ENCODE data around the gene C7orf57. TPM values are rescaled to one million over a fixed set of nuclear protein-coding genes. Genes with fewer than 3 reads are reported as not detected.

C7orf57 gene
- polyA plus RNA-seq, 3 donors, result 0.05 TPM; not detected in 2

DNA sequence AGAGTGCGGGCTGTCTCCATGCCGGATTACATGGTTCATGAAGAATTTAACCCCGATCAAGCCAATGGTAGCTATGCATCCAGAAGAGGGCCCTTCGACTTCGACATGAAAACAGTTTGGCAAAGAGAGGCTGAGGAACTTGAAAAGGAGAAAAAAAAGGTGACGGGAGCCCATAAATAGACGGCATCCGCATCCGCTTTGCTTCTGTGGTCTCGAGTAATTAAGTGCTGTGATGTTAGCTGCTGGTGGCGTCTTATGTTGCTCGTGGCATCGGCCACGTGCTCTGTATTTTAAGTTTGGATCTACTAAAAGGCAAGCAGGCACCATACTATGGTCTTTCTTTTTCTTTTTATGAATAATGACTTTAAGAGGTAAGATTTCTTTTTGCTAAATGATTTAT is 11.1 kb downstream of the C7orf57 start:
- peaks cover 0 to 6% of the 10 kb centered on the region in 2 donors for H3K4me1 ChIP-seq (ENCODE audit: control insufficient read depth in 1 of 2, insufficient read depth in 2 of 2, low read length in 2 of 2)
- H3K4me3 ChIP-seq (replicated peaks in 1 of 3; ENCODE audit: low read depth in 2 of 3, low read length in 3 of 3), result no peak overlapping the region
- no peak for DNase-seq
- Mint-ChIP-seq H3K27me3 (ENCODE audit: low read depth in 3 of 3) (peaks cover 11 to 14% (median 14%) of the 10 kb centered on the region in 3 donors), H3K4me1 (peaks cover 17% of the 10 kb centered on the region), H3K4me3 (no peak overlapping the region), H3K36me3 (no peaks in the 10 kb centered on the region), H3K9me3 (no peaks in the 10 kb centered on the region), H3K27ac (no peak overlapping the region)
- no peaks in the 10 kb centered on the region for H4K20me1 ChIP-seq (ENCODE audit: insufficient read depth, low read length)
- H3K9ac ChIP-seq (ENCODE audit: insufficient read depth, low read length, poor library complexity, severe bottlenecking), result no peak overlapping the region
- no peak overlapping the region for H3K27ac ChIP-seq (ENCODE audit: low read depth in 1 of 2, low read length in 2 of 2)
- H3K36me3 ChIP-seq (replicated peaks in 1 of 2; ENCODE audit: control insufficient read depth in 1 of 2, insufficient read depth in 2 of 2, low read length in 2 of 2), result no peaks in the 10 kb centered on the region
- intact Hi-C loops (cut with micrococcal nuclease), result no loop called here
- no peaks in the 10 kb centered on the region for H3K9me3 ChIP-seq (replicated peaks in 1 of 2; ENCODE audit: control insufficient read depth in 1 of 2, insufficient read depth in 1 of 2, low read length in 2 of 2)
- TF ChIP-seq CTCF (IDR thresholded peaks at IDR 0.05), result no peak
- no peaks in the 10 kb centered on the region for H3K27me3 ChIP-seq (ENCODE audit: control insufficient read depth in 2 of 2, insufficient read depth in 2 of 2, low read length in 2 of 2)
- H2AFZ ChIP-seq (ENCODE audit: insufficient read depth, low read depth, low read length, poor library complexity, severe bottlenecking), result no peak overlapping the region
- WGBS (ENCODE audit: insufficient coverage), result 46% methylated on average over 14 of the region's 14 CpGs
- no peak overlapping the region for H3K4me2 ChIP-seq (replicated peaks; ENCODE audit: extremely low read depth, low read length, poor library complexity, severe bottlenecking)
- H3K79me2 ChIP-seq (ENCODE audit: insufficient read depth, low read length), result no peaks in the 10 kb centered on the region

DNA sequence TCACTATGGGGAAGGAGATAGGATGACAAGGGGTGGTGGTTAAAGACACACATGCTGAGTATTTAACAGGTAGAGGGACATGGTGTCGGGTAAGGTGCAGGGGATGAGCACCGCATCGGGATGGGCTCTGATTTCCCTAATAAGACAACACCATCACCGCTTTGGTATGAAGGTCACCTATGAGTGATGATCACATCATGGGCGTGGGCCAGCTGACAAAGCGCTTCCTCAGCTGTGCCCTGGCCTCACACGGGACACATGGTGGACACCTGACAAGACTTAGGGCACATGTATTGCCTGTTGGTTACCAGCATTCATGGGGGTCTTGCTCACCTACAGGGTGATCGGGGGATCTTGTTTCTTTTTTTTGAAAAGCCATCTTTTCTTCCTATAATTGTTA is 12.8 kb downstream of the C7orf57 start:
- Histone ChIP-seq H3K9ac (ENCODE audit: insufficient read depth, low read length, poor library complexity, severe bottlenecking) (no peak overlapping the region), H4K20me1 (ENCODE audit: insufficient read depth, low read length) (no peaks in the 10 kb centered on the region), H3K4me2 (replicated peaks; ENCODE audit: extremely low read depth, low read length, poor library complexity, severe bottlenecking) (no peak overlapping the region), H3K9me3 (replicated peaks in 1 of 2; ENCODE audit: control insufficient read depth in 1 of 2, insufficient read depth in 1 of 2, low read length in 2 of 2) (no peaks in the 10 kb centered on the region), H3K4me1 (ENCODE audit: control insufficient read depth in 1 of 2, insufficient read depth in 2 of 2, low read length in 2 of 2) (peaks cover 0 to 6% of the 10 kb centered on the region in 2 donors), H3K27me3 (ENCODE audit: control insufficient read depth in 2 of 2, insufficient read depth in 2 of 2, low read length in 2 of 2) (no peaks in the 10 kb centered on the region), H3K27ac (ENCODE audit: low read depth in 1 of 2, low read length in 2 of 2) (no peak overlapping the region), H2AFZ (ENCODE audit: insufficient read depth, low read depth, low read length, poor library complexity, severe bottlenecking) (no peak overlapping the region), H3K36me3 (replicated peaks in 1 of 2; ENCODE audit: control insufficient read depth in 1 of 2, insufficient read depth in 2 of 2, low read length in 2 of 2) (no peaks in the 10 kb centered on the region), H3K79me2 (ENCODE audit: insufficient read depth, low read length) (no peaks in the 10 kb centered on the region), H3K4me3 (replicated peaks in 1 of 3; ENCODE audit: low read depth in 2 of 3, low read length in 3 of 3) (no peak overlapping the region)
- 100% methylated on average over 7 of the region's 8 CpGs for WGBS (ENCODE audit: insufficient coverage)
- H3K4me1 Mint-ChIP-seq, result peaks cover 17% of the 10 kb centered on the region
- peaks cover 14% of the 10 kb centered on the region in 3 donors for H3K27me3 Mint-ChIP-seq (ENCODE audit: low read depth in 3 of 3)
- H3K4me3 Mint-ChIP-seq, result no peak overlapping the region
- intact Hi-C loops (cut with micrococcal nuclease), result no loop called here
- peaks cover 0 to 2% (median 0%) of the 10 kb centered on the region in 7 donors for H3K9me3 Mint-ChIP-seq
- peak overlapping the region in 1 of 7 donors; percentile 58 for H3K27ac Mint-ChIP-seq
- DNase-seq, result no peak
- no peaks in the 10 kb centered on the region for H3K36me3 Mint-ChIP-seq
- TF ChIP-seq CTCF (IDR thresholded peaks at IDR 0.05), result no peak
